H1 (cell line): ENCODE results near the gene VSTM4. TPM values are rescaled to one million over a fixed set of nuclear protein-coding genes. Genes with fewer than 3 reads are reported as not detected.

ENCODE experiments used
- CTCF ChIA-PET: fragments of 300-600 bp; sonication (Branson Sonifier 250); formaldehyde crosslinking; loops from one replicate; lab custom pipeline; 2021; ENCODE audit not compliant: partially characterized antibody; lab: Charles Lee
- POLR2A ChIA-PET: fragments of 300-600 bp; sonication (Branson Sonifier 250); formaldehyde crosslinking; loops from one replicate; lab custom pipeline; 2021; ENCODE audit warnings: inconsistent platforms; ENCODE audit not compliant: partially characterized antibody; lab: Charles Lee
- DNase-seq, 2 experiments: peaks; one replicate each; pipeline versions ENCODE4 v3.0.0 to v3.0.0-alpha.2; 2010 to 2022; ENCODE audit warnings: low spot score in 2 of 2, low read depth in 1 of 2, mixed read lengths in 1 of 2
- FAIRE-seq: peaks from 2 replicates; lab custom pipeline; 2011; peaks lifted over from hg19 to GRCh38; lab: Jason Lieb, UNC
- H2AFZ ChIP-seq: 2 replicates; pipeline ENCODE4 v1.8.1; 2012; ENCODE audit warnings: low read length, inconsistent platforms
- H2AK5ac ChIP-seq: 2 replicates; pipeline ENCODE4 v1.6.1; 2013; ENCODE audit warnings: low read depth, low read length
- H2BK120ac ChIP-seq: replicated peaks from 2 replicates; pipeline ENCODE3; 2013; ENCODE audit warnings: low read depth, low read length, inconsistent platforms
- H2BK12ac ChIP-seq: 2 replicates; pipeline ENCODE4 v1.6.1; 2013; ENCODE audit warnings: low read depth, low read length
- H2BK15ac ChIP-seq: 2 replicates; pipeline ENCODE4 v1.6.1; 2013; ENCODE audit warnings: low read length
- H2BK20ac ChIP-seq: 2 replicates; pipeline ENCODE4 v1.6.1; 2013; ENCODE audit warnings: low read length
- H2BK5ac ChIP-seq: 2 replicates; pipeline ENCODE4 v1.6.1; 2013; ENCODE audit warnings: low read depth, low read length
- H3K14ac ChIP-seq: 2 replicates; pipeline ENCODE4 v1.6.1; 2013; ENCODE audit warnings: inconsistent platforms; ENCODE audit not compliant: insufficient read length
- H3K18ac ChIP-seq: 2 replicates; pipeline ENCODE4 v1.6.1; 2013; ENCODE audit warnings: low read length; ENCODE audit errors: extremely low read depth
- H3K23ac ChIP-seq: 2 replicates; pipeline ENCODE4 v1.6.1; 2013; ENCODE audit warnings: inconsistent platforms; ENCODE audit not compliant: insufficient read length
- H3K23me2 ChIP-seq: 2 replicates; pipeline ENCODE4 v1.6.1; 2013; ENCODE audit warnings: low read depth, low read length
- H3K27ac ChIP-seq: 2 replicates; pipeline ENCODE4 v1.6.1; 2011; ENCODE audit warnings: low read depth, low read length, inconsistent platforms
- H3K27me3 ChIP-seq, 4 experiments: replicated peaks in 1 of 4; 1 replicate in 1 of 4; 2 replicates in 3 of 4; pipeline versions ENCODE4 v1.6.1 to v1.8.1; 2011 to 2013; ENCODE audit warnings: low read length in 3 of 4, mild to moderate bottlenecking in 3 of 4, inconsistent platforms in 2 of 4, mixed read lengths in 2 of 4, moderate library complexity in 1 of 4; ENCODE audit not compliant: control insufficient read depth in 3 of 4, insufficient read depth in 3 of 4; ENCODE audit errors: extremely low read depth in 1 of 4
- H3K36me3 ChIP-seq, 4 experiments: 2 replicates each; pipeline versions ENCODE4 v1.6.1 to v1.8.1; 2011 to 2013; ENCODE audit warnings: mild to moderate bottlenecking in 4 of 4, low read length in 3 of 4, moderate library complexity in 2 of 4, control low read depth in 1 of 4, inconsistent platforms in 1 of 4; ENCODE audit not compliant: insufficient read depth in 4 of 4, control insufficient read depth in 2 of 4
- H3K4ac ChIP-seq: replicated peaks from 2 replicates; pipeline ENCODE3; 2013; ENCODE audit warnings: low read length, low read depth, mixed read lengths, inconsistent platforms; ENCODE audit not compliant: insufficient read length
- H3K4me1 ChIP-seq, 4 experiments: replicated peaks in 1 of 4; 1 replicate in 1 of 4; 2 replicates in 3 of 4; pipeline versions ENCODE4 v1.6.1 to v1.8.1; 2011 to 2013; ENCODE audit warnings: low read length in 3 of 4, inconsistent platforms in 2 of 4, mixed read lengths in 1 of 4; ENCODE audit not compliant: insufficient read depth in 4 of 4, control insufficient read depth in 3 of 4
- H3K4me2 ChIP-seq, 2 experiments: 2 replicates each; pipeline versions ENCODE4 v1.6.1 to v1.8.1; 2011 to 2013; ENCODE audit warnings: low read depth in 2 of 2, low read length in 2 of 2, control low read depth in 1 of 2, inconsistent platforms in 1 of 2, mild to moderate bottlenecking in 1 of 2; ENCODE audit not compliant: insufficient read depth in 1 of 2
- H3K4me3 ChIP-seq, 4 experiments: fragments of 200-600, 300-600 bp in 1 of 4; sonication (generic), shearing (Covaris generic), sonication (Bioruptor Twin) in 1 of 4; 2 replicates each; pipeline versions ENCODE4 v1.5.1 to v1.8.1; 2011 to 2016; ENCODE audit warnings: low read length in 4 of 4, low read depth in 3 of 4, control low read depth in 2 of 4, inconsistent platforms in 2 of 4, mild to moderate bottlenecking in 2 of 4, mixed read lengths in 1 of 4, moderate library complexity in 1 of 4; ENCODE audit not compliant: insufficient read depth in 2 of 4; ENCODE audit errors: extremely low read depth in 1 of 4
- H3K56ac ChIP-seq: replicated peaks from 2 replicates; pipeline ENCODE3; 2013; ENCODE audit warnings: low read depth, mild to moderate bottlenecking, mixed read lengths, low read length, inconsistent platforms; ENCODE audit not compliant: insufficient read length
- H3K79me1 ChIP-seq: 2 replicates; pipeline ENCODE4 v1.6.1; 2013; ENCODE audit warnings: low read depth, low read length, control low read depth
- H3K79me2 ChIP-seq, 2 experiments: 2 replicates each; pipeline versions ENCODE4 v1.6.1 to v1.8.1; 2012 to 2013; ENCODE audit warnings: low read length in 2 of 2, mild to moderate bottlenecking in 2 of 2, inconsistent platforms in 1 of 2; ENCODE audit not compliant: insufficient read depth in 2 of 2, control insufficient read depth in 1 of 2
- H3K9ac ChIP-seq, 4 experiments: replicated peaks in 1 of 4; 1 replicate in 1 of 4; 2 replicates in 3 of 4; pipeline versions ENCODE4 v1.6.1 to v1.8.1; 2011 to 2013; ENCODE audit warnings: low read depth in 3 of 4, low read length in 3 of 4, control low read depth in 2 of 4, mild to moderate bottlenecking in 2 of 4, moderate library complexity in 2 of 4, inconsistent platforms in 1 of 4; ENCODE audit errors: extremely low read depth in 1 of 4
- H3K9me3 ChIP-seq, 2 experiments: 2 replicates each; pipeline versions ENCODE4 v1.6.1 to v1.8.1; 2012 to 2013; ENCODE audit warnings: mild to moderate bottlenecking in 2 of 2, moderate library complexity in 2 of 2, control low read depth in 1 of 2, inconsistent platforms in 1 of 2, low read depth in 1 of 2, low read length in 1 of 2, mixed read lengths in 1 of 2; ENCODE audit not compliant: insufficient read depth in 2 of 2
- H4K20me1 ChIP-seq, 2 experiments: replicated peaks in 1 of 2; 2 replicates each; pipeline versions ENCODE3 to v1.8.1; 2011 to 2013; ENCODE audit warnings: inconsistent platforms in 2 of 2, low read length in 2 of 2, mild to moderate bottlenecking in 1 of 2; ENCODE audit not compliant: insufficient read depth in 2 of 2, control insufficient read depth in 1 of 2
- H4K5ac ChIP-seq: 2 replicates; pipeline ENCODE4 v1.6.1; 2013; ENCODE audit warnings: low read length, low read depth, mixed read lengths, inconsistent platforms; ENCODE audit not compliant: insufficient read length
- H4K8ac ChIP-seq: 2 replicates; pipeline ENCODE4 v1.8.0; 2013; ENCODE audit warnings: mild to moderate bottlenecking, moderate library complexity, low read length, inconsistent platforms; ENCODE audit not compliant: insufficient read depth; ENCODE audit errors: extremely low read depth
- H4K91ac ChIP-seq: replicated peaks from 2 replicates; pipeline ENCODE3; 2013; ENCODE audit warnings: low read length, mixed read lengths, inconsistent platforms; ENCODE audit not compliant: insufficient read length
- SIX5 ChIP-seq: IDR thresholded peaks from 2 replicates; pipeline ENCODE4 v1.6.1; 2011; ENCODE audit warnings: mild to moderate bottlenecking, low read depth, low read length
- WGBS, 2 experiments: shearing (Covaris generic) in 1 of 2; methylation state at CpG; one replicate each; pipeline versions ENCODE4 v1.1.6 to v1.1.7; 2013 to 2015; ENCODE audit warnings: low lambda C conversion rate in 2 of 2, mixed read lengths in 2 of 2, inconsistent platforms in 1 of 2, low coverage in 1 of 2, missing lambda C conversion rate in 1 of 2; ENCODE audit not compliant: insufficient replicate concordance in 2 of 2, insufficient coverage in 1 of 2, insufficient read length in 1 of 2; ENCODE audit errors: extremely low coverage in 1 of 2, missing lambda C conversion rate in 1 of 2; 5-methylcytosine and 5-hydroxymethylcytosine counted together
- polyA plus RNA-seq, 7 experiments: library from polyadenylated mRNA; depleted of rRNA in 3 of 7; stranded (reverse) in 5 of 7; unstranded in 2 of 7; fragments of >200 nt in 5 of 7; fragments of 200-250 nt in 2 of 7; gene quantifications; 1 replicate in 5 of 7; 2 replicates in 1 of 7; 4 replicates in 1 of 7; pipeline versions ENCODE4 v1.2.1 to v1.2.3, GENCODE V29; 2011 to 2013; ENCODE audit warnings: missing spikeins in 2 of 7, mixed read lengths in 2 of 7
- total RNA-seq: library from RNA; stranded (reverse); fragmentation: NEBNext Ultra II Directional; extraction: Animal tissue kit (Norgen Biotek cat#: 25700); gene quantifications from 2 replicates; pipeline ENCODE4 v1.2.1, GENCODE V29; 2021

Gene VSTM4
- total and polyA plus RNA-seq, 2 of the 8 experiments (the other 6 are each of a cell fraction or from before 2014, with no cell fraction given): 0.48 to 0.73 TPM

- no peak overlapping the region for H3K27ac ChIP-seq
- H2BK5ac ChIP-seq: no peak overlapping the region
- no peak overlapping the region for H2AK5ac ChIP-seq
- WGBS, 2 experiments: 88% methylated on average over 5 of the region's 5 CpGs; no CpG with 5 or more reads in 1 of the 2 experiments
- no peak overlapping the region for H2BK12ac ChIP-seq
- no peak overlapping the region for H3K4ac ChIP-seq
- H4K91ac ChIP-seq: no peak overlapping the region
- peaks cover 0 to 2% (median under 1%) of the 10 kb centered on the region in 4 experiments; a peak in 2 of 7 replicates for H3K4me1 ChIP-seq
- ChIA-PET CTCF (no interaction called here), POLR2A (no interaction called here)
- no peak overlapping the region for H2BK15ac ChIP-seq
- H3K79me1 ChIP-seq: no peaks in the 10 kb centered on the region
- H3K79me2 ChIP-seq: no peaks in the 10 kb centered on the region
- H3K4me2 ChIP-seq: no peak overlapping the region
- no peak for TF ChIP-seq SIX5
- no peak overlapping the region for H3K14ac ChIP-seq
- DNase-seq: no peak
- no peak overlapping the region for H3K23ac ChIP-seq
- H3K4me3 ChIP-seq: no peak overlapping the region
- H3K9me3 ChIP-seq: no peaks in the 10 kb centered on the region
- no peaks in the 10 kb centered on the region; the same call in 1 of the 2 replicates for H3K23me2 ChIP-seq
- no peak overlapping the region for H3K18ac ChIP-seq
- no peak overlapping the region for H3K9ac ChIP-seq
- FAIRE-seq: no peak
- no peaks in the 10 kb centered on the region for H3K27me3 ChIP-seq
- no peak overlapping the region for H2BK20ac ChIP-seq
- H2AFZ ChIP-seq: no peak overlapping the region
- H4K8ac ChIP-seq: no peak overlapping the region
- H2BK120ac ChIP-seq: no peak overlapping the region
- no peak overlapping the region for H3K56ac ChIP-seq
- no peaks in the 10 kb centered on the region for H3K36me3 ChIP-seq
- no peaks in the 10 kb centered on the region for H4K20me1 ChIP-seq
- no peak overlapping the region for H4K5ac ChIP-seq
Observed at GRCh38 chr10:49054753-49055152, 60.6 kb downstream of the VSTM4 start.
